Measurements from ENCODE around the gene C19orf67. TPM values are rescaled to one million over a fixed set of nuclear protein-coding genes. Genes with fewer than 3 reads are reported as not detected.
A peak's percentile ranks its signal among the peaks of the same experiment; 100 is the strongest.

Gene C19orf67
- total and polyA plus RNA-seq, 12 donors: not detected

DNA sequence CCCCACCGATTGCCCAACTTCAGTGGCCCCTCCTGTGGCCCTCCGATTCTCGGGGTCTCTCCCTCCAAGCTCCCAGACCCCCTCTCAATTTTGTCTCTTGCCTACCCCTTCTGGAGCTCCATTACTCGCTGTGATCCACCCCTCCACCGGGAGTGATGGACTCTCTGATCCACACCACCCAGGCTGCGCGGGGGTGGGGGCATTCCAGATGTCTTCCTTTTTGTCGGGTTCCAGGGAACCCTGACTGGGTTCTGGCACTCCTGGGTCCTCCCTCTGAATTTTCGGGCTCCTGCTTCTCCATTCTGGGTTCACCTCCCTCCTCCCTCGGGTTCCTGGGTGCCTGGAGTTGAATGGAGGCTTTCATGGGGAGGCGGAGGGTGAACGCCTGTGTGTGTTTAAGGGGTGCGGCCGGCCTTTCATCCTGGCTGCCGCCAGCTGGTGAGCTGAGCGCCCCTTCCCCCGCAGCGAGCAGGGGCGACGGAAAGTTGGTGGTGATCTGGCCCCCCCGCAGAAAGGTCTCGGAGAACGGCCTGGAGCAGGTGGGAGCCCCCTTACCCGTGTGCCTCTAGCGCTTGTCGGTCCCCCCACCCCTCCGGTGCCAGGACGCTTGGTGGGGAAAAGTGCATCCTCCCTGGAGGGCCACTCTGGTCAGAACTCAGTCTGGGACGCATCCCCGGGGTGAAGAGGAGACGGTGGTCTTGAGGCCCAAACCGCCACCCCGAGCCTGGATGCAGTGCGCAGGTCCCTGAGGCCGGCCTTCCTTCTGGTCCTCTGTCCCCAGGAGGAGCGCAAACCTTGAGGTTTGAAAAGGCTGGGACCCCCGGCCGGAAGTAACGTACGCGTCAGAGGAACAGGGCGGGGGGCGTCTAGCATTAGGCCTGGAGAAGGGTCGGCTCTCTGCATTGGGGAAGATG is 11.4 kb downstream of the C19orf67 start:
- Histone ChIP-seq H3K27me3 (no peaks in the 10 kb centered on the region), H3K4me3 (peak overlapping the region; percentile 18 to 71 (median 50)), H3K27ac (peak overlapping the region; percentile 60 to 90 (median 79)), H3K36me3 (replicated peaks in 1 of 2) (no peaks in the 10 kb centered on the region), H3K4me1 (replicated peaks in 1 of 2) (peaks cover 20 to 33% of the 10 kb centered on the region in 2 donors), H3K9me3 (replicated peaks in 1 of 3) (no peaks in the 10 kb centered on the region)
- peak in 2 of 7 donors; percentile 43 to 55 for DNase-seq
- 2 to 7% (median 6%) methylated on average over 10 to 44 of the region's 44 CpGs for WGBS, 4 donors
- TF ChIP-seq, protein P1, sequence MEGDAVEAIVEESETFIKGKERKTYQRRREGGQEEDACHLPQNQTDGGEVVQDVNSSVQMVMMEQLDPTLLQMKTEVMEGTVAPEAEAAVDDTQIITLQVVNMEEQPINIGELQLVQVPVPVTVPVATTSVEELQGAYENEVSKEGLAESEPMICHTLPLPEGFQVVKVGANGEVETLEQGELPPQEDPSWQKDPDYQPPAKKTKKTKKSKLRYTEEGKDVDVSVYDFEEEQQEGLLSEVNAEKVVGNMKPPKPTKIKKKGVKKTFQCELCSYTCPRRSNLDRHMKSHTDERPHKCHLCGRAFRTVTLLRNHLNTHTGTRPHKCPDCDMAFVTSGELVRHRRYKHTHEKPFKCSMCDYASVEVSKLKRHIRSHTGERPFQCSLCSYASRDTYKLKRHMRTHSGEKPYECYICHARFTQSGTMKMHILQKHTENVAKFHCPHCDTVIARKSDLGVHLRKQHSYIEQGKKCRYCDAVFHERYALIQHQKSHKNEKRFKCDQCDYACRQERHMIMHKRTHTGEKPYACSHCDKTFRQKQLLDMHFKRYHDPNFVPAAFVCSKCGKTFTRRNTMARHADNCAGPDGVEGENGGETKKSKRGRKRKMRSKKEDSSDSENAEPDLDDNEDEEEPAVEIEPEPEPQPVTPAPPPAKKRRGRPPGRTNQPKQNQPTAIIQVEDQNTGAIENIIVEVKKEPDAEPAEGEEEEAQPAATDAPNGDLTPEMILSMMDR (IDR thresholded peaks at IDR 0.05): no peak
- TF ChIP-seq POLR2A (IDR thresholded peaks at IDR 0.05): no peak
- intact Hi-C loops (cut with DNase I): loop anchor here in 1 of 2 donors (5.0 kb wide), 1 partner anchor 192 kb away; no protein-coding TSS in a partner anchor

DNA sequence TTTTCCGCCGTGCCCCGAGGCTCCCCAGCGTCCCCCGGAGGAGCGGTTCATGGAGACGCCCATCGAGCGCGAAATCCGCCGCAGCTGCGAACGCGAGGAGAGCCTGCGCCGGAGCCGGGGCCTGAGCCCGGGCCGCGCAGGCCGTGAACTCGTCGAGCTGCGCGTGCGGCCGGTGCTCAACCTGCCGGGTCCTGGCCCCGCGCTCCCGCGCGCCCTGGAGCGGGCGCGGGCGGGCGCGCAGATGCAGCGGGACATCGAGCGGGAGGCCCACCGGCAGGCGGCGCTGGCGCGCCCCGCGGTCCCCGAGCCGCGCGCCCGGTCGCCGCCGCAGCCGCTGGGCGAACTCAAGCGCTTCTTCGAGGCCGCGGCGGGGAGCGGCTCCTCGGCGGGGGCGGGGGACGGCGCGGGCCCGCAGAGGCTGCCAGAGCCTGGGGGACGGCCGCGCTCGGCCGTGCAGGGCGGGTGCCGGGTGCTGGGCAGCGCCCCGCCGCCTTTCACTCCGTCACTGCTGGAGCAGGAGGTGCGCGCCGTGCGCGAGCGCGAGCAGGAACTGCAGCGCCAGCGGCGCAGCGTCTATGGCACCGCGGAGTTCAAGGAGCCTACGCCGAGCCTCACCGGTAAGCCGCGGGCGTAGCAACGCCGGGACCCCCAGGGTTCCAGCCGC is 12.2 kb downstream of the C19orf67 start:
- H3K4me3 ChIP-seq: peak overlapping the region; percentile 32 to 71 (median 50)
- DNase-seq: peak; percentile 74 to 83 (median 79)
- no peaks in the 10 kb centered on the region for H3K9me3 ChIP-seq (replicated peaks in 1 of 3)
- intact Hi-C loops (cut with DNase I): loop anchor here in 1 of 2 donors (5.0 kb wide), 1 partner anchor 191 kb away; no protein-coding TSS in a partner anchor
- peak; percentile 56 to 78 for TF ChIP-seq POLR2A (IDR thresholded peaks at IDR 0.05)
- TF ChIP-seq, protein P1 (IDR thresholded peaks at IDR 0.05): peak in 3 of 6 experiments; percentile 48 to 91 (median 85)
- H3K36me3 ChIP-seq (replicated peaks in 1 of 2): no peaks in the 10 kb centered on the region
- no peaks in the 10 kb centered on the region for H3K27me3 ChIP-seq
- 0 to 1% (median 0%) methylated on average over 1 to 106 of the region's 106 CpGs for WGBS, 4 donors
- peaks cover 20 to 33% of the 10 kb centered on the region in 2 donors for H3K4me1 ChIP-seq (replicated peaks in 1 of 2)
- H3K27ac ChIP-seq: peak overlapping the region; percentile 60 to 90 (median 79)

DNA sequence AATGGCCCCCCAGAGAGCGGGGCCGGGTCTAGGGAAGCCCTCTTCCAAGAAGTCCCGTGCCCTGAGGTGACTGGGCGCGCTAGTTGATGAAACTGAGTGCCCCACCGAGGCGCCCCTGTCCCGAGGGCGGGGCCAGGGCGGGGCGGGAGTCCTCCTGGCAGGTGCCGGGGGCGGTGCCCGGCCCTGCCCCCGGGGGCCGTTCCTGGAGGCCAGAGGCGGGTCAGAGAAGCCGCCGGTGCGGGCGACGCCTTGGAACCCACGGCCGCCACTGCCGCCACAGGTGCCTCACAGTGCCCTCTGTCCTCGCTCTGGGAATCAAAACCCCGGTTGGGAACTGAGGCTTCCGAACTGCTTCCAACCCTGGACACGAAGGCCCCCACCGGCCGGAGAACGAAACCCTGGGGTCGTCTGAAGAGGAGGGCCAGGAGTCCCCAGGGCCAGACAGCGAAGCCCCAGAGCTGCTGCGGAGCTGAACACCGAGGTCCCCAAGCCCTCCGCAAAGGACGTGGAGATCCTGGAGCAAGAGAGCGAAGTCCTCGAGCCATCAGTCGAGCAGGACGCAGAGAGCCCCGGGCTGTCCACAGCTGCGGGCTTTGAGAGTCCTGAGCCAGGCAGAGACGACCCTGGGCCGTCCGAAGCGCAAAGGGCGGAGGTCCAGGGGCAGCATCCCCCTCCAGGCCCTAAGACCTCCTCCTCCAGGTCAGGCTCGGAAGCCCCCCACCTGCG is 12.9 kb downstream of the C19orf67 start, which contains the start of gene MISP3:
Gene MISP3, plus strand, starts transcription at position 252 of the 726 bp plus-strand sequence. CDS start 524 bp downstream, outside the sequence.
- Histone ChIP-seq H3K9me3 (replicated peaks in 1 of 3) (no peaks in the 10 kb centered on the region), H3K27ac (peak within 1 kb of the TSS; percentile 60 to 90 (median 79)), H3K36me3 (replicated peaks in 1 of 2) (no peaks in the 10 kb centered on the region), H3K4me3 (peak within 1 kb of the TSS; percentile 32 to 71 (median 50)), H3K4me1 (replicated peaks in 1 of 2) (peaks cover 20 to 33% of the 10 kb centered on the region in 2 donors), H3K27me3 (no peaks in the 10 kb centered on the region)
- intact Hi-C loops (cut with DNase I): loop anchor here in 1 of 2 donors (5.0 kb wide), 1 partner anchor 190 kb away; no protein-coding TSS in a partner anchor
- 0 to 1% (median 1%) methylated on average over 8 to 51 of the region's 51 CpGs; no CpG with 5 or more reads in 1 of the 4 donors for whole genome bisulfite sequencing, 4 donors
- no peak for TF ChIP-seq POLR2A (IDR thresholded peaks at IDR 0.05)
- TF ChIP-seq, protein P1 (IDR thresholded peaks at IDR 0.05): no peak
- DNase-seq: peak in 4 of 7 donors; percentile 51 to 61 (median 54)
